ENCODE measurements around the gene CCDC185. TPM values are rescaled to one million over a fixed set of nuclear protein-coding genes. Genes with fewer than 3 reads are reported as not detected.
A peak's percentile ranks its signal among the peaks of the same experiment; 100 is the strongest.

Gene CCDC185
- total RNA-seq, 1 donor from 2014 or later: not detected

DNA sequence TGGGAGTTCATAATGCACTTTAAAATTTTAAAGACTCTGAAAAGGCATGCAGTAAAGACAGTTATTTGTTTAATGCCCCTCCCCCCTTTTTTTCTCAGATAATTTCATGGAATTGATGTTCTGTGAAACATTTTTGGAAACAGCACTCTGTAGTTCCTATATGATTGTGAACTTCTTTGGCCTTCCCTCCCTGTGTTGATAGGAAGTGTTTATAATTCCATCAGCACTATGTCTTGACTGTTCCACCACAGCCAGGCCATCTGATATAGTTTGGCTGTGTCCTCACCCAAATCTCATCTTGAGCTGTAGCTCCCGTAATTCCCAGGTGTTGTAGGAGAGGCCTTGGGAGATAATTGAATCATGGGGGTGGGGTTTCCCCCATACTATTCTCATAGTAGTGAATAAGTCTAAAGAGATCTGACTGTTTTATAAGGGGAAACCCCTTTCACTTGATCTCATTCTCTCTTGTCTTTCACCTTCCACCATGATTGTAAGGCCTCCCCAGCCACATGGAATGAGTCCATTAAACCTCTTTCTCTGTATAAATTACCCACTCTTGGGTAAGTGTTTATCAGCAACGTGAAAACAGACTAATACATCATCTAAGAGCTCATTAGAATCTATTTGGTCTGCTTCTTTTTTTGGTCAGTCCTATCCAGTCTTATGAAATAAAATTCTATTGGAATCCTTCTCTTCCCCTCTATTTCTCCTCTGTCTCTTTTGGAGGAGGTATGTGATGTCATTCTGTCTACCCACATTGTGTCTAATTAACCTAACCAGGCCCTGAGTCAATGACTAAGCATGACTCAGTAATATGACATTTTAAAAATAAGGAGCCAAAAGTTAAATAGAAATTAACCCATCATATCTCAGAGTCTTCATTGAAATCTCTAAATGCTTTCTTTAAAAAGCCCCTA is 8.9 kb downstream of the CCDC185 start:
- no peaks in the 10 kb centered on the region for H3K36me3 Mint-ChIP-seq
- H3K27ac Mint-ChIP-seq: no peak overlapping the region
- H3K27me3 Mint-ChIP-seq: no peaks in the 10 kb centered on the region
- peak overlapping the region; percentile 7 for H3K4me3 Mint-ChIP-seq
- H3K4me1 Mint-ChIP-seq (ENCODE audit: unreplicated experiment): peaks cover 4% of the 10 kb centered on the region
- no peak for DNase-seq (ENCODE audit: extremely low spot score, unreplicated experiment)
- TF ChIP-seq, protein P1, sequence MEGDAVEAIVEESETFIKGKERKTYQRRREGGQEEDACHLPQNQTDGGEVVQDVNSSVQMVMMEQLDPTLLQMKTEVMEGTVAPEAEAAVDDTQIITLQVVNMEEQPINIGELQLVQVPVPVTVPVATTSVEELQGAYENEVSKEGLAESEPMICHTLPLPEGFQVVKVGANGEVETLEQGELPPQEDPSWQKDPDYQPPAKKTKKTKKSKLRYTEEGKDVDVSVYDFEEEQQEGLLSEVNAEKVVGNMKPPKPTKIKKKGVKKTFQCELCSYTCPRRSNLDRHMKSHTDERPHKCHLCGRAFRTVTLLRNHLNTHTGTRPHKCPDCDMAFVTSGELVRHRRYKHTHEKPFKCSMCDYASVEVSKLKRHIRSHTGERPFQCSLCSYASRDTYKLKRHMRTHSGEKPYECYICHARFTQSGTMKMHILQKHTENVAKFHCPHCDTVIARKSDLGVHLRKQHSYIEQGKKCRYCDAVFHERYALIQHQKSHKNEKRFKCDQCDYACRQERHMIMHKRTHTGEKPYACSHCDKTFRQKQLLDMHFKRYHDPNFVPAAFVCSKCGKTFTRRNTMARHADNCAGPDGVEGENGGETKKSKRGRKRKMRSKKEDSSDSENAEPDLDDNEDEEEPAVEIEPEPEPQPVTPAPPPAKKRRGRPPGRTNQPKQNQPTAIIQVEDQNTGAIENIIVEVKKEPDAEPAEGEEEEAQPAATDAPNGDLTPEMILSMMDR (conservative IDR thresholded peaks at IDR 0.05): no peak
- peaks cover 23% of the 10 kb centered on the region for H3K9me3 Mint-ChIP-seq

DNA sequence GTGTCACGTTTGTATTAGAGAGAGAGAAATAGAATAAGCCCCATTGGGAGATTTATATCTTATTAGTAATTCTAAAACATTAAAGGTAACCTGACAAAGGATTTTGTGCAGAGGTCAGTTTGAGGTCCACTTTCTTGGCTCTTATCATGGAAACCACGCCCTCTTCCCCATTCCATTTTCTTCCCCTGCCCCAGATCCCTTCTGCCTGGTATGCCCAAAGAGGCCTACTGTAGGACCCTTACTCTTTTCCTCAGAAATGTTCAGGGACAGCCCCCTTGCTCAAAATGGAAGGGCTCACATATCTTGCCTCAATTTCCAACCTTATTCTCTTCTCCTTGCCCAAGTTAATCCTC is 9.6 kb downstream of the CCDC185 start:
- no peak overlapping the region for H3K4me3 Mint-ChIP-seq
- TF ChIP-seq, protein P1 (conservative IDR thresholded peaks at IDR 0.05): no peak
- no peak overlapping the region for H3K27ac Mint-ChIP-seq
- no peaks in the 10 kb centered on the region for H3K27me3 Mint-ChIP-seq
- DNase-seq (ENCODE audit: extremely low spot score, unreplicated experiment): no peak
- peaks cover 23% of the 10 kb centered on the region for H3K9me3 Mint-ChIP-seq
- H3K4me1 Mint-ChIP-seq (ENCODE audit: unreplicated experiment): peaks cover 4% of the 10 kb centered on the region
- H3K36me3 Mint-ChIP-seq: no peaks in the 10 kb centered on the region

DNA sequence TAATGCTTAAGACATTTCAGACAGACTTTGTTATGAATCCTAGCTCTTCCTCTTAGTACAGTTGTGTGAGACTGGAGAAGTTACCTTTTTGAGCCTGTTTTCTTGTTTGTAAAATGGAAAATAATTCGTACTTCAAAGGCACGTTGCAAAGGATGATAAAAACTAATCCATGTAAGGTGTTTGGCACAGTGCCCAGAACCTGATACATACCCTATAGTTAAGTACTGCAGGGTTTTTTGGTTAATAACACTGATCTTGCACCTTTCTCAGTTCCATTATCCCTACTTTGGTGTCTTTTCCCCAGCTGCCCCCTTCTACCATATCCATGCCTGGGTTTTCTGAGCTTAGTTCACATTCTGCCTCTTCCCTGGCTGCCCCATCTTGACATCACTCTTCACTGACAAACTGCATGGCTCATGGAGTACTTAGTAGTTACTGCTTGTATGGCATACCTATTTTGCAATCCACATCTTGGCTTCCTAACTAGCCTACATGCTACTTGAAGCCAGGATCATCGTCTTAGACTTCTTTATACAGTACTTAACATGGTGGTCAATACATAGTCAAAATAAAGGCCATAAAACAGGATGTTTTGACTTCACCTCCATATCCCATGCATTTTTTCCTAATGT is 10.1 kb downstream of the CCDC185 start:
- DNase-seq (ENCODE audit: extremely low spot score, unreplicated experiment): no peak
- Mint-ChIP-seq H3K4me3 (no peak overlapping the region), H3K27ac (no peak overlapping the region), H3K27me3 (no peaks in the 10 kb centered on the region), H3K4me1 (ENCODE audit: unreplicated experiment) (peaks cover 4% of the 10 kb centered on the region), H3K36me3 (no peaks in the 10 kb centered on the region), H3K9me3 (peaks cover 23% of the 10 kb centered on the region)
- TF ChIP-seq, protein P1 (conservative IDR thresholded peaks at IDR 0.05): no peak

DNA sequence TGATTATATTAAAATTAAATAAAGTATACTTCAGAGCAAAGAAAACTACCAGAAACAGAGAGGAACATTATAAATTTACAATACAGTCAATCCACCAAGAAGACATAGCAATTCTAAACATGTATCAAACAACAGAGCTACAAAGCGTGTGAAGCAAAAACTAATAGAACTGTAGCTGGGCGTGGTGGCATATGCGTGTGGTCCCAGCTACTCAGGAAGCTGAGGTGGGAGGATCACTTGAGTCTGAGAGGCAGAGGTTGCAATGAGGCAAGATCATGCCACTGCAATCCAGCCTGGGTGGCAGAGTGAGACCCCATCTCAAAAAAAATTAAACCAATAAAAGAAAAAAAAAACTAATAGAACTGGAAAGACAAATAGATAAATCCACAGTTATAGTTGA is 12.3 kb downstream of the CCDC185 start:
- no peak overlapping the region for H3K27ac Mint-ChIP-seq
- TF ChIP-seq, protein P1 (conservative IDR thresholded peaks at IDR 0.05): no peak
- H3K36me3 Mint-ChIP-seq: no peaks in the 10 kb centered on the region
- H3K9me3 Mint-ChIP-seq: peaks cover 23% of the 10 kb centered on the region
- H3K4me1 Mint-ChIP-seq (ENCODE audit: unreplicated experiment): peaks cover 4% of the 10 kb centered on the region
- no peaks in the 10 kb centered on the region for H3K27me3 Mint-ChIP-seq
- DNase-seq (ENCODE audit: extremely low spot score, unreplicated experiment): no peak
- no peak overlapping the region for H3K4me3 Mint-ChIP-seq

DNA sequence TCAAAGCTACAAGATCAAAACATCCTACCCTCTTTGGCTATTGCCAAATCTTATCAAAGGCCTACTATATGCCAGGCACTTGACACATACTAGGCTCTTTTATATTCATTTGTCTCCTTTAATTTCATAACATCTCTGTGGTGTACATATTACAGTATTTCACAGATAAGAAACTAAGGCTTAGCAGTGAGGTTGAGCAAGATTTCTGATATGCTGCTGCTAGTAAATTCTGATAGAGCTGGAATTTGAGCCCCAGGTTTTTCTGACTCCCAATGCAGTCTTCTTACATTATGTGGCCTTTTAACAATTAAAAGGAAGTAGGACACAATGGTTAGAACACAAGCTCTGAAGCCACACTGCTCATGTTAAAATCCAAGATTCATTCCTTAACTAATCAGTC is 16.8 kb downstream of the CCDC185 start:
- TF ChIP-seq, protein P1 (conservative IDR thresholded peaks at IDR 0.05): no peak
- Mint-ChIP-seq H3K9me3 (peaks cover 9% of the 10 kb centered on the region), H3K27ac (no peak overlapping the region), H3K4me1 (ENCODE audit: unreplicated experiment) (no peaks in the 10 kb centered on the region), H3K4me3 (no peak overlapping the region), H3K36me3 (no peaks in the 10 kb centered on the region), H3K27me3 (no peaks in the 10 kb centered on the region)
- no peak for DNase-seq (ENCODE audit: extremely low spot score, unreplicated experiment)
